SK-N-SH treated with all-trans-retinoic acid at 6 μM for 48 hours (cell line): ENCODE data around the gene GNGT2.

ENCODE experiments used
- ARNTL ChIP-seq: fragments of 450-650 bp; formaldehyde crosslinking; IDR thresholded peaks from 2 replicates; pipeline ENCODE4 v1.5.0; 2020; ENCODE audit warnings: low read depth, mild to moderate bottlenecking, moderate library complexity, borderline replicate concordance
- RARB ChIP-seq: fragments of 250-450 bp; sonication (Bioruptor Pico); IDR thresholded peaks from 2 replicates; pipeline ENCODE4 v1.8.0; 2021; ENCODE audit warnings: mild to moderate bottlenecking, moderate library complexity
- SNAI2 ChIP-seq: fragments of 250-450 bp; sonication (Bioruptor Pico); IDR thresholded peaks from 2 replicates; pipeline ENCODE4 v1.5.0; 2020; ENCODE audit warnings: mild to moderate bottlenecking, moderate library complexity
- ZFP3 ChIP-seq: fragments of 250-450 bp; sonication (Bioruptor Pico); IDR thresholded peaks from 2 replicates; pipeline ENCODE4 v1.5.0; 2020; ENCODE audit warnings: mild to moderate bottlenecking, moderate library complexity
- TF ChIP-seq, protein P1 (sequence below): fragments of 250-450 bp; sonication (Bioruptor Pico); IDR thresholded peaks from 2 replicates; pipeline ENCODE4 v1.5.1; 2020; ENCODE audit warnings: low read depth, mild to moderate bottlenecking, moderate library complexity
- TF ChIP-seq, protein P2 (sequence below): fragments of 250-450 bp; sonication (Bioruptor Pico); IDR thresholded peaks from 2 replicates; pipeline ENCODE4 v1.8.0; 2020; ENCODE audit warnings: mild to moderate bottlenecking, moderate library complexity, borderline replicate concordance
- TF ChIP-seq, protein P3 (sequence below): fragments of 250-450 bp; sonication (Bioruptor Pico); IDR thresholded peaks from 2 replicates; pipeline ENCODE4 v1.5.1; 2021; ENCODE audit warnings: mild to moderate bottlenecking, moderate library complexity

DNA sequence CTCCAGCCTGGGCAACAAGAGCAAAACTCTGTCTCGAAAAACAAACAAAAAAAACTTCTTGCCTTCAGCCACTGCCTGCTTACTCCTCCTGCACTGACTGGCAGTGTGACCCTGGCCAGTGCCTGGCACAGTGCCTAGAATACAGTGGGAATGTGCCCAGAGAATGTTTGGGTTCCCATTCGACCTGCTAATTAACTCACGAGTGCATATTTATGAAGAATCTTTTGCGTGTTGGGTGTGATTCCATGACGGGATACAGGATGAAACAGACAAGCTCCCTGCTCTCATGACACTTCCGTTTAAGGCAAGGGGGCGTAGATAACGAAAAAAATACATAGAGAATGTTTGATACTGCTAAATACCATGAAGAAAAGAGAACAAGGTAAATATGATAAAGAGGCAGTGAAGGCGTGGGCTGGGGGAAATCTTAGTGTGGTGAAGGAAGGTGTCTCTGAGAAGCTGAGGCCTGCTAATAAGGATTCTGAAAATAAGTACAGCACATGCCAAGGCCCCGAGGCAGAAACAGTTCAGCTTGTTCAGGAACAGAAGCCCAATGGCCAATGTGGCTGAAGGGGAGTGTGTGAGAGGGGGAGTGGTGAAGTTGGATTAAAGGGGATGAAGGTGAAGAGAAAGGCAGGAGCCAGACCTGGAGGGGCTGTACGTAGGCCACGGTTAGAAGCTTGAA, 4.4 kb upstream of the GNGT2 start:
- TF ChIP-seq, protein P1, sequence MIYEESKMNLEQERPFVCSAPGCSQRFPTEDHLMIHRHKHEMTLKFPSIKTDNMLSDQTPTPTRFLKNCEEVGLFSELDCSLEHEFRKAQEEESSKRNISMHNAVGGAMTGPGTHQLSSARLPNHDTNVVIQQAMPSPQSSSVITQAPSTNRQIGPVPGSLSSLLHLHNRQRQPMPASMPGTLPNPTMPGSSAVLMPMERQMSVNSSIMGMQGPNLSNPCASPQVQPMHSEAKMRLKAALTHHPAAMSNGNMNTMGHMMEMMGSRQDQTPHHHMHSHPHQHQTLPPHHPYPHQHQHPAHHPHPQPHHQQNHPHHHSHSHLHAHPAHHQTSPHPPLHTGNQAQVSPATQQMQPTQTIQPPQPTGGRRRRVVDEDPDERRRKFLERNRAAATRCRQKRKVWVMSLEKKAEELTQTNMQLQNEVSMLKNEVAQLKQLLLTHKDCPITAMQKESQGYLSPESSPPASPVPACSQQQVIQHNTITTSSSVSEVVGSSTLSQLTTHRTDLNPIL (CRISPR knock-in tag): no peak
- no peak for TF ChIP-seq SNAI2 (CRISPR knock-in tag)
- TF ChIP-seq, protein P2, sequence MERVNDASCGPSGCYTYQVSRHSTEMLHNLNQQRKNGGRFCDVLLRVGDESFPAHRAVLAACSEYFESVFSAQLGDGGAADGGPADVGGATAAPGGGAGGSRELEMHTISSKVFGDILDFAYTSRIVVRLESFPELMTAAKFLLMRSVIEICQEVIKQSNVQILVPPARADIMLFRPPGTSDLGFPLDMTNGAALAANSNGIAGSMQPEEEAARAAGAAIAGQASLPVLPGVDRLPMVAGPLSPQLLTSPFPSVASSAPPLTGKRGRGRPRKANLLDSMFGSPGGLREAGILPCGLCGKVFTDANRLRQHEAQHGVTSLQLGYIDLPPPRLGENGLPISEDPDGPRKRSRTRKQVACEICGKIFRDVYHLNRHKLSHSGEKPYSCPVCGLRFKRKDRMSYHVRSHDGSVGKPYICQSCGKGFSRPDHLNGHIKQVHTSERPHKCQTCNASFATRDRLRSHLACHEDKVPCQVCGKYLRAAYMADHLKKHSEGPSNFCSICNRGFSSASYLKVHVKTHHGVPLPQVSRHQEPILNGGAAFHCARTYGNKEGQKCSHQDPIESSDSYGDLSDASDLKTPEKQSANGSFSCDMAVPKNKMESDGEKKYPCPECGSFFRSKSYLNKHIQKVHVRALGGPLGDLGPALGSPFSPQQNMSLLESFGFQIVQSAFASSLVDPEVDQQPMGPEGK (CRISPR knock-in tag): no peak
- no peak for TF ChIP-seq ARNTL (CRISPR knock-in tag)
- TF ChIP-seq RARB (CRISPR knock-in tag): no peak
- TF ChIP-seq, protein P3, sequence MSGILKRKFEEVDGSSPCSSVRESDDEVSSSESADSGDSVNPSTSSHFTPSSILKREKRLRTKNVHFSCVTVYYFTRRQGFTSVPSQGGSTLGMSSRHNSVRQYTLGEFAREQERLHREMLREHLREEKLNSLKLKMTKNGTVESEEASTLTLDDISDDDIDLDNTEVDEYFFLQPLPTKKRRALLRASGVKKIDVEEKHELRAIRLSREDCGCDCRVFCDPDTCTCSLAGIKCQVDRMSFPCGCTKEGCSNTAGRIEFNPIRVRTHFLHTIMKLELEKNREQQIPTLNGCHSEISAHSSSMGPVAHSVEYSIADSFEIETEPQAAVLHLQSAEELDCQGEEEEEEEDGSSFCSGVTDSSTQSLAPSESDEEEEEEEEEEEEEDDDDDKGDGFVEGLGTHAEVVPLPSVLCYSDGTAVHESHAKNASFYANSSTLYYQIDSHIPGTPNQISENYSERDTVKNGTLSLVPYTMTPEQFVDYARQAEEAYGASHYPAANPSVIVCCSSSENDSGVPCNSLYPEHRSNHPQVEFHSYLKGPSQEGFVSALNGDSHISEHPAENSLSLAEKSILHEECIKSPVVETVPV: no peak
- TF ChIP-seq ZFP3 (CRISPR knock-in tag): no peak
